ENCODE results near the gene MLYCD.

Gene MLYCD

DNA sequence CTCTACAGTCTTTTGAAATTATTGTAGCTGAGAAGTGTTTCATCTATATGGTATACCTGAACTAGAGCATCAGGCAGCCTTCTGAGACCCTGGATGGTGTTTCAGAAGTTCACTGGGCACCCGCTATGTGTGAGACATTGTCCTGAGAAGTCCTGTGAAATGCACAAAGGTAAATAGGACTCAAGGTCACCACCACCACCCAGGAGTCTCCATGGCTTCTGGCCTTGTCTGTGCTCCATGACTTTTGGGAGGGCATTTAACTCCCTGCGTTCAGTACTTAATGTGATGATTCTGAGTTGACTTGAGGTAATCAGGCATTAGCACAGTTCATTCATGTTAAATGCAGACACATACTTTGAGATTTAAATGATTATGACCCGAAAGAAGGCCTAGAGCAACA is 1.1 kb downstream of the MLYCD start:
- DNase-seq (ENCODE audit: low spot score): no peak

DNA sequence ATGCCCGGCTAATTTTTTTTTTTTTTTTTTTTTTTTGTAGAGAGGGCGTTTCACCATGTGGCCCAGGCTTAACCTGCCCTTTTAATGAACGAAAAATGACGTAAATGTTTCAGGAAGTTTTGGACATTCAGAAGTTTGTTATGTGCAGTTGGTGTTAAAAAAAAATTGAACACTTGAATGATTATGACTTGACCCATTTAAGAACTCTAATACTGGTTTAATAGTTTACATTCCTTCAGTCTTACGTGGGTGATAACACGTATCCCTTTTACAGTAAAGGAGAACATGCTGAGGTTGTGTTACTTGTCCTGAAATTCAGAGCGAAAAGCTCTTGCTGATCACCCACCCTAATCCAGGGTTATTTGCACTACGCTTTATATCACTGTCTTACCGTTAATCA is 1.7 kb downstream of the MLYCD start:
- DNase-seq (ENCODE audit: low spot score): no peak

DNA sequence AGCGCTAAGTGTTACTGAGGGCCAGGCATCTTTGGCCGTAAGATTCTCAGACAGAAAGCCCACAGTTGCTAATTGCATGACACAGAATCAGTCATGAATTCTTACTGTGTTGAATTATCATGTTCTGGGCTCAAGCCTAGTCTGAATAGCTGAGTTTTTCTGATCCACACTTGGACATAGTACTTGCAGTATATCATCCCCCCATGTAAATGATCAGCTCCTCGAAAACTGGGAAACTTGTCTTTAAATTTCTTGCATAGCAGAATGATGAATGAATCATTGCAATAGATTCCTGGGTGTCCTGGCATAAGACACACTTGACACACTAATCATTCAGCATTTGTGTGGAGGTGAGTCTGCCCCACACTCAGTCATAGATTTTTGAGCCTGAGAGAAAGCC is 2.2 kb downstream of the MLYCD start:
- DNase-seq (ENCODE audit: low spot score): no peak

DNA sequence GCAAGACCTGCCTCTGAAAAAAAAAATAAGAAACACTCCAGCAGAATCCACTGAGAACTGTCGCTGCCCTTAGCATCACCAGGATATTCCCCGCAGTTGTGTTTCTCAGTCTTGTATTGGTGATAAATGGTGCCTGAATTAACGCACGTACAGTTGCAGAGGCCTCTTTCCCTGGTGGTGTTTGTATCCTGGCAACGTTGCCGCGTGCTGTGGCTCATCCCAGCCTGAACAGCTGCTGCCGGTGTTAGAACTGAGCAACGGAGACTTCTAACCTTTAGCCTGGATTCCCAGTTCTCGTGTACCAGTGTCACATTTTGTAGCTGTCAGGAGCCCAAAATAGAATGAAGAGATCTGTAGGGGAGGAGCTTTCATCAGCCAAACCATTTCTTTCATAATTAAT is 4.8 kb downstream of the MLYCD start:
- DNase-seq (ENCODE audit: low spot score): no peak

DNA sequence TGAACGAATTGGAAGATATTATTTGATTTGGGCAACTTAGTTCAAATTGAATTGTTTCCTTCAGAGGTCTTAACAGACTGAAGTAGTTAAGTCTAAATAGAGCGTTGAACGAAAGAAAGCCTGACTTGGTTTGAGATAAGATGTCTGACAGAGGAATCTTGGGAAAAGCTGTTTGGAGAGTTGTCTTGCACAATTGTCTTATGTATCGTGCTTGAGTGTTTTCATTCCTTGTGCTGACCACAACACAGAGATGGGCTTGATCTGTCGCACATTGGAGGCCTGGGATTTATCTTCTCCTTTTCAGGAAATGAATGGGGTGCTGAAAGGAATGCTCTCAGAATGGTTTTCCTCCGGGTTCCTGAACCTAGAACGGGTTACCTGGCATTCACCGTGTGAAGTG is 7.8 kb downstream of the MLYCD start:
- DNase-seq (ENCODE audit: low spot score): no peak

GRCh38 chr16:83907111-83907510 is 8.2 kb downstream of the MLYCD start:
- DNase-seq (ENCODE audit: low spot score): no peak

DNA sequence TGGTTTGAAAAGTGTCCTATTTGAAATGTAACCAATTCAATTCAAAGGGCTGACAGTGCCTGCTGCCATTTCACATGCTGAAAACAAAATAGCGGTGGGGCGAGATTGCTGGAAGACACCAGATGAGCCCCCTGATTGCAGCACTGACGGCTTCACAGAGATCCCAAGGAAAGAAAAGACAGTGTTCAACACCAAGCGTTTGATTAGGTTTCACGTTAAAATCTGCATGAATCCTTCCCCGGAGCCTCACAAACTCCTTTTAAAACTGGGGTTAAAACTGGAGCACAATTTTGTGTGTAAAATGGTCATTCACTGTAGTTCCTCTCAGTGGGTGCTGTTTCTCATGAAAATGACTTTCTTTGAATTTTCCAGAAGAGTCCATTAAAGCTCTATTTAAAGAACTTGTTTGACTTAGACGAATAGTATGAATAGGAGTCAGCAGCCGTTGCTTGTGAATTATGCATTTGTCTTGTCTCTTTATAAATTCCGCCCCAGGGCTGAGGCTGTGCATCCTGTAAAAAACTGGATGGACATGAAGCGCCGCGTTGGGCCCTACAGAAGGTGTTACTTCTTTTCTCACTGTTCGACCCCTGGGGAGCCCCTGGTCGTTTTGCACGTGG is 8.8 kb downstream of the MLYCD start:
- DNase-seq (ENCODE audit: low spot score): no peak

DNA sequence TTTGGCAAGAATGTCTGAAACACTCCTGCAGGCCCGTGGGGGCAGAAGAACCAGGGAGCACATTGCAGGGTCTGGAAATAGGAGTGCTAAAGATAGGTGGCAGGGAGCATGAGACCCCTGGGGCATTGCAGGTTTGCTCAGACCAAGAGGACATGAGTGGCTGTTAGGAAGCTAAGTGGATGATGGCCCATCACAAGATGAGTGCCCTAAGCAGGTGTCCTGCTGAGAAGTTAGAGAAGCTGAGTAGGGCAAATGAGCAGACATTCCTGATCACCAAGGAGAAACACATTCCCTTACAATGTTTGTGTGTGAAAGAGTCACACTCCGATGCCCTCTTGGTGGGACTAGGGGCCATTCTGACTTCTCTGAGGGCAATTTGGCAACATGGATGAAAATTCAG is 9.9 kb downstream of the MLYCD start:
- DNase-seq (ENCODE audit: low spot score): no peak

DNA sequence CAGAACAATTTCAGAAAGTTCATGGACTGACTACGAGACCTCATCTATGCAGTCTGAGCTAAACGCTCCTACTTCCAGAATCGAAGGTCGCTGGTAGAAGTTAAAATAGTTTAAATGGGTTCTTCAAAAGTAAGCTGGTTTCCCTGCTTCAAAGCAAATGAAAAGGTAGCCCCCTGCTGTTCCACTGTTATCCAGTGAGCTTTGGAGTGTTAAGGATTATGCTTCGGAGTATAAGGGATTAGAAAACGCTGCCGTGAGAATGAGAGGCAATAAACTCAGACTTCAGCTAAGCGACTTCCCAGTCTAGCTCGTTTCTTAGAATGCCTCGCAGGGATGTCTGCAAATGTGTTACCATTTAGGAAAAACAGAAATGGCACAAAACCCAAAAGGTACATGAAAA is 12.4 kb downstream of the MLYCD start:
- DNase-seq (ENCODE audit: low spot score): no peak

GRCh38 chr16:83912519-83913244 is 13.8 kb downstream of the MLYCD start:
- DNase-seq (ENCODE audit: low spot score): no peak

DNA sequence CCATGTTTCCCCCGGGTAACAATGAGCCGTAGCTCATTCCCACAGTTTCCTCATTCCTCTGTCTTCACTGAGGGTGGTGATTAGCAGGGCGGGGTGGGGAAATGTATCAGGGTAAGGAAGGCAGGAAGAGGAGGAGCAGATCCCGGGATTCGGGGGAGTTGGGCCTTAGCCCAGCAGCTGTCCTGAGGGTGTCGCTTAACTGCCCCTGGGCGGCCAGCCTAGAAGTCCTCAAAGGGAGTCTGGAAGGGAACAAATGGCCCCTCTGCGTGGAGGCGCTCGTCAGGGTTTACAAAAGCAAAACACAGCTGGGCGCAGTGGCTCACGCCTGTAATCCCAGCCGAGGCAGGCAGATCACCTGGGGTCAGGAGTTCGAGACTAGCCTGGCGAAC is 14.3 kb downstream of the MLYCD start:
- no peak for DNase-seq (ENCODE audit: low spot score)

GRCh38 chr16:83914091-83914710 is 15.3 kb downstream of the MLYCD start:
- no peak for DNase-seq (ENCODE audit: low spot score)

DNA sequence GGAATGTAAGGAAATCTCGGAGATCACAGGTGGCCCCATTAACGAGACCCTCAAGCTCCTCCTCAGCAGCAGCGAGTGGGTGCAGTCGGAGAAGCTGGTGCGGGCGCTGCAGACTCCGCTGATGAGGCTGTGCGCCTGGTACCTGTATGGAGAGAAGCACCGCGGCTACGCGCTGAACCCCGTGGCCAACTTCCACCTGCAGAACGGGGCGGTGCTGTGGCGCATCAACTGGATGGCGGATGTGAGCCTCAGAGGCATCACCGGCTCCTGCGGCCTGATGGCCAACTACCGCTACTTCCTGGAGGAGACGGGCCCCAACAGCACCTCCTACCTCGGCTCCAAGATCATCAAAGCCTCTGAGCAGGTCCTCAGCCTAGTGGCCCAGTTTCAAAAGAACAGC is 16.2 kb downstream of the MLYCD start:
- no peak for DNase-seq (ENCODE audit: low spot score)

GRCh38 chr16:83915491-83915890 is 16.6 kb downstream of the MLYCD start:
- DNase-seq (ENCODE audit: low spot score): no peak

DNA sequence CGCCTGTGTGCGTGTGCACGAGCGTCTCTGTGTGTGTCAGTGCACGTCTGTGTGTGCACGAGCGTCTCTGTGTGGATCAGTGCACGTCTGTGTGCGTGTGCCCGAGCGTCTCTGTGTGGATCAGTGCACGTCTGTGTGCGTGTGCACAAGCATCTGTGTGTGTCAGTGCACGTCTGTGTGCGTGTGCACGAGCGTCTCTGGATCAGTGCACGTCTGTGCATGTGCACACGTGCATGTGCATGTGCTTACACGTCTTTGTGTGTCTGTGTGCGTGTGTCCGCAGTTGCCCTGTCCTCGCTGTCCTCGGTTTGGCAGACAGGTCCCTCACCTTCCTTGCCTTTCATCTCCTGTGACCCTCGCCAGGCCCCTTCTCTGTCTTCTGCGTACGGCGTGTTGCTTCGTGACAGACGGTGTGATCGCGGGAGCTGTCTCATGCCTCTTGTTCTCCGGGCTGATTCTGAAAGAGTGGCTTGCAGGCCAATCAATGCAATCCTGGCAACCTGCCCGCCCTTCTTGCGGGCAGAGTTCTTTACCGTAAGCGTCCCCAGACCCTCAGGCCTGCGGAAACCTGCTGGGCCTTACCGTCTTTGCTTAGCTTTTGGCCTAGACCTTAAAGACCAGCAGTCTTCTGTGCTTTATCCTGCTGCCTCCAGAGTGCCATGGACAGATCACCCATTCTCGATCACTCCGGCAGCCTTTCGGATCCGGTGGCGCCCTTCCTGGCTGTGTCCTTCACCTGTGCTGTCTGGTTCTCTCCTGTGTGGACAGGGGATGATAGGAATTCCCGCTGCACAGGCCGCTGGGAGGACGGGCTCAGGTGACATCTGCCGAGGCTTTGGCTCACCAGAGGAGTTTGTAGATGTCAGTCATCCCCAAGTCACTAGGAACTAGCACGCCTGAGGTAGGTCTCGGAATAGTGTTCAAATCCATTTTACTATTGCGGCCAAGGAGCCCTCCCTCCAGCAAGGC is 18.5 kb downstream of the MLYCD start:
- no peak for DNase-seq (ENCODE audit: low spot score)

- no peak for DNase-seq (ENCODE audit: low spot score)
Measured at GRCh38 chr16:83920894-83921491, 22.1 kb downstream of the MLYCD start.

DNA sequence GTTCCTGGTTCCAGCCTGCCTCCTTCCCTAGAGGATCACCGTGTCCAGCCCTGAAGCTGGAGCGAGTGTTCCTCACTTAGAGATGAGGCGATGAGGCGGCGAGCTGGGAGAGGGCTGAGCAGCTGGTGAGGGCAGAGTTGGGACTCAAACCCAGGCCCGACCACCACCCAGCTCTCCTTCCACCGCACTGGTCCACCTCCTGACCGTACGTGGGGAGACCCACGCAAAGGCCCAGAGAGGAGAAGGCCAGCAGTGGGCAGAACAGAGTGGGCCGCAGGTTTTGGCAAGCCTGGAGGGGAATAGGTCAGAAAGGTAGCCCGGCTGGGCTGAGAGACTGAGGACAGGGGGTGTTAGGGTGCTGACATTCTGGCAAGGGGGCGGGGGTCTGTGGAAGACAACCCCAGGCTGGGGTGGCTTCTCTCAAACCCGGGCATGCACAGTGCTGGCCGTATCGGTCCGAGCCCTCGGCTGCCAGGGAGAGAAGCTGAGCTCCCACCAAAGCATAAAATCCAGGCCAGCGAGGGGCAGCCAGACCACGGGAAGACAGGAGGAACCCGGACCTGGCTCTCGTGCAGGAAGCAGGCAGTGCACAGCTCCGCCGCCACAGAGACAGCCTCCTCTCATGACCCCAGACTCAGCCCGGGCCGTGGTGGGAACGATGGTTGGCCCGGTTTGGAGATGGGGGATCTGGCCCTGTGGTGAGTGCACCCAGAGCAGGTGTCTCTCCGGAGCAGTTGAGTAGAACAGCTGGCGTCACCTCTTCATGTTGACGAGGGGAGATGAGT is 24.9 kb downstream of the MLYCD start:
- DNase-seq (ENCODE audit: low spot score): no peak

GRCh38 chr16:83924686-83925085 is 25.8 kb downstream of the MLYCD start:
- no peak for DNase-seq (ENCODE audit: low spot score)

- DNase-seq (ENCODE audit: low spot score): no peak
Measured at GRCh38 chr16:83925095-83925905, 26.4 kb downstream of the MLYCD start.

DNA sequence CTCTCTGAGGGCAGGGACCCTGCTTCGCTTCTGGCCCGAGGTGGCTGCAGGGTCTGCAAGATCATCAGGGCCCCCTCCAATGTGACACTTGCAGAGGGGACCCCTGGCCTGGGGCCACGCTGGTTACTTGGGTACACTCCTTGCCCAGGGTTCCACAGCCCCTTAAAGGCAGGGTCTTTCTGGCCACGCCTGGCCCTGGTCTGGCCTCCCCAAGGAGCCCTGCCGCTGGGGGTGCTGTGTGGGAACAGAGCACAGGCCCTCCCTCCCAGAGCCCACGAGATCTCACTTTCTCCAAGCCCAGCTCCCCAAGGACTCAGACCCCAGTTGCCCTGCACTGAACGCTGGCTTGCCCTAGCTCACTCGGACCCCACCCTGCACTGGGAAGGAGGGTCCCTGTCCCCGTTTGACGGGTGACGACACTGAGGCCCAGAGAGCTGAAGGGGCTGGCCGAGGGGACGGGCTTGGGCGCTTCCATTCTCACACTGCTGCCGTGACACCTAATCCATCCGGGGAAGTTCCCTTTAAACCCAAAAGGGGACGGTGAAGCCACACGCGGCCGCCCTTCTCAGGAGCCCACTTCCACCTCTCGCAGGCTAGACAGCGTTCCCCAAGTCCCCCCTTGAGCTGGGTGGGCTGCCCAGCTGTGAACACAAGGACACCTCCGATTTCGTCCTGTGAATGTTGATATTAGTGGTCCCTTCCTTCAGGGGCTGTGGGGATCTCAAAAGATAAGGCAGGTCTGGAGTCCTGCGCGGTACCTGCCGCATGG is 27.2 kb downstream of the MLYCD start:
- DNase-seq (ENCODE audit: low spot score): no peak

Measured in CD4-positive, alpha-beta T cell treated with Interleukin-2 at 100 ng/mL for 4 hours (primary cell).